ENCODE results near the gene PLEKHH3.
"Not testable (repeated sequence)": the region's sequence is repeated elsewhere in the genome, so short reads cannot be mapped to it uniquely, and the experiment has no call there.

PLEKHH3 gene

DNA sequence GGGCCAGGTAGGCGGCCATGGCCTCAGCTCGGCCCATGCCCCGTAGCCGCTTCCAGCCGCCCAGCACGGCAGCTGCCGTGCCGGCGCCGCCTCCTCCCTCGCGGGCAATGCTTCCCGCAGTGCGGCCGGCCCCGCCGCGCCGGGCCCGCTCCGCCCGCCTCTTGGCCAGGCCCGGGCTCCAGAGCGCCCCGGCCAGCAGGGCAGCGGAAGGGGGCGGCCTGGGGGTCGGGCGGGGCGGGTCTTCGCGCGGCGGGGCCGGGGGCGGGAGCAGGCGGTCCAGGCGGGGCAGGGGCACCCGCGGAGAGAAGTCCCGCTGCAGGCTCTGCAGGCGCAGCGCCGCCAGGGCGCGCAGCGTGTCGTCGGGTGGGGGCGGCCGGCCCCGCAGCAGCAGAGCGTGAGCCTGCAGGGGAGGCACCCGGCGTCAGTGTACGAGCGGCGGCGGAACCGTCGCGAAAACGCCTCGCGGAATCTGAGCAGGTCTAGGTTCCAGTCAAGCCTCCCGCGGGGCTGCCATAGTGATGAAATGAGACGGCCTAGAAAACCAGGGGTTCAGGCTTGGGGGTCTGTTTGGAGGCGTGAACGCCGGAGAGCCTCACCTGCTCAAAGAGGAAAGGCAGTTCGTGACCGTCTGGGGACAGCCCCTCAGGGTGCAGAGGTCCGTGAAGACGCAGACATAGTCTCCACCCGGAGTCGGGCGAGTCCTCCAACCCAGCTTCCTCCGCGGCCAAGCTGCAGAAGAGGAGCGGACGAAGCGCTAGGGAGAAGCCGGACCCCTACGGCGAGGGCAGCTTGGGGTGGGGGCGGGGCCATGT lies 6.6 kb downstream of the PLEKHH3 start:
- DNase-seq: no peak

DNA sequence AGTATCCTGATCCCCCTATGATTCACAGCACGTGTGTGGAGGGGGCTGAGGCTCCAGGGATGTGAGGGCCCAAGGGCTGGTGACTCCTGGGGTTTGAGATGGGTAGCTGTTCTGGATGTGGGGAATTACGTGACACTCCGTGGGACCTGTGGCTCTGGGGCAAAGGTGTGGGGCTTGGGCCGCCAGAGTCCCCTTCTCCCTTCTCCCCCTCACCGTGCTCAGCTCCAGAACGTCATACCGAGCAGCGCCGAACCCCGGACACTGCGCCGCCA lies 7.2 kb downstream of the PLEKHH3 start:
- no peak for DNase-seq

GRCh38 chr17:42667088-42667951 lies 9.5 kb downstream of the PLEKHH3 start:
- DNase-seq: no peak

DNA sequence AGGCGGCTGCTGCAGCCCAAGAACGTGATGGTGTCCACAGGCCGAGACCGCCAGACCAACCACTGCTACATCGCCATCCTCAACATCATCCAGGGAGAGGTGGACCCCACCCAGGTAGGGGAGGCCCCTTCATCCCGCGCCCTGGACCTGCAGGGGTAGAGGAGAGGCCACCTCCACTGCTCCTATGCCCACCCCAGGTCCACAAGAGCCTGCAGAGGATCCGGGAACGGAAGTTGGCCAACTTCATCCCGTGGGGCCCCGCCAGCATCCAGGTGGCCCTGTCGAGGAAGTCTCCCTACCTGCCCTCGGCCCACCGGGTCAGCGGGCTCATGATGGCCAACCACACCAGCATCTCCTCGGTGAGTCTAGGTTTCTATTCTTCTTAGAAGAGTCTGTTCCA lies 10.7 kb downstream of the PLEKHH3 start:
- DNase-seq: not testable (repeated sequence)

DNA sequence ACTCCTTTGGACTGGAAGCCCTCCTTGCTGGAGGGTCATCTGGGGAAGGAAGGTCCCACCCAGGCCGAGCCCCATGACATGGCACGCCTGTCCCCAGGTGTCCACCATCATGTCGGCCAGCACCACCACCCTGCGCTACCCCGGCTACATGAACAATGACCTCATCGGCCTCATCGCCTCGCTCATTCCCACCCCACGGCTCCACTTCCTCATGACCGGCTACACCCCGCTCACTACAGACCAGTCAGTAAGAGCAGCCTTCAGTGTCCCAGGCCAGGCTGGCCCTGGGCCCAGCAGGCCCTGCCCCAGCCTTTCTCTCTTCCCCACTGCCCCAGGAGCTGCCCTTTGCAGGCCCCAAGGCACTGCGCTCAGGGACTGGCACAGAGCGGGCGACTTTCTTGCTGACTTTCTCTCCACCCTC lies 11.2 kb downstream of the PLEKHH3 start:
- DNase-seq: no peak

DNA sequence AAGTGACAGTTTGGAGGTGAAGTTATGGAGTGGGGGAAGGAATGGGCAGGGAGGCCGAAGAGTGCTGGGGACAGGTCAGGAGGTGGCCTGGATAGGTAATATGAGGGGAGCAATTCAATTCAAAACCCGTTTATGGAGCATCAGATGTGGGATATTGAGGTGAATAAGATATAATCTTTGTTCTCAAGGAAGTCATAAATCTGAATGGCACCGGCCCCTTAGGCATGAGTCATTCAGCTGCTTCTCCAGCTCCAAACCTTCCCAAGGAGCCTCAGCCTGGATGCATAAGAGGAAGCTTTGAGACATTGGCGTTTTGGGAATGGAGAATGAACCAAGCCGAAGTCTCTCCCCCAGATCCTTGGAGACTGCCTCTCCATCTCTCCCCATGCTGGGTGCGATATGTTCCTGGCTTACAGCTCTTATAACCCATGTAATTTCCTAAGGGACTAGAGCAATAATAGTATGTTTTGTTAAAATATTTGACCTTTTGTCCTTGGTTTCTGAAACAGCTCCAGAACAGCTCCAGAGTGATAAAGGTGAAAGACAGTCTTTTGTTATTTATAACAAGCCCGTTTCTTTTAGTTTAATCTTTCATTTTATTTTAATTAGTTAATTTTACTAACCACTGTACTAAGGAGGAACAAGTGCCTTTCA lies 16.0 kb downstream of the PLEKHH3 start:
- no peak for DNase-seq

GRCh38 chr17:42659932-42660274 lies 16.9 kb downstream of the PLEKHH3 start:
- DNase-seq: not testable (repeated sequence)

GRCh38 chr17:42659079-42659931 lies 17.5 kb downstream of the PLEKHH3 start, which contains the start of gene TUBG2:
TSS of gene TUBG2 (plus strand) at chr17:42659284. CDS start at chr17:42659504, 220 bp downstream.
- DNase-seq: peak; percentile 63

DNA sequence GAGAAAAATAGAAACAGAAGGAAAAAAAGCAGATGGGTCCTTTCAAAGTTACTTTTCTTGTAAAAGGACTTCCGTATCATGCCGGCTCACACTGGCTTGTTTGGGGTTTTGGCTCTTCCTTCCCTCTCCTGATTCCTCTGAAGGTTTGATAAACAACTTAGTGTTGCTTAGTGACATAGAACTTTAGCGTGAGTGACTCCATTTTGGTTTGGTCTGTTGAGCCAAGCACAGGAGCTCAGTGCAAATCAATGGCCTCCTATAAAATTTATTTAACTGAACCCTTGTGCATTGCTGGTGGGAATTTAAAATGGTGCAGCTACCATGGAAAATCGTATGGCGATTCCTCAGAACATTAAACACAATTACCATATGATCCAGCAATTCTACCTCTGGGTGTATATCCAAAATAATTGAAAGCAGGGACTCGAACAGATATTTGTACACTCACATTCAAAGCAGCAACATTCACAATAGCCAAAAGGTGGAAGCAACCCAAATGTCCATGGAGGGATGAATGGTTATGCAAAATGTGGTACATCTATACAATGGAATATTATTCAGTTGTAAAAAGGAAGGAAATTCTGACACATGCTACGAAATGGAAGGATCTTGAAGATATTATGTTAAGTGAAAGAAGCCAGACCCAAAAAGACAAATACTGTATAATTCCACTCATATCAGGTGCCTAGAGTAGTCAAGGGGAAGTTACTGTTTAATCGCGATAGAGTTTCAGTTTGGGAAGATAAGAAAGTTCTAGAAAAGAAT lies 18.8 kb downstream of the PLEKHH3 start:
- no peak for DNase-seq

- no peak for DNase-seq
These were observed 21.3 kb downstream of the PLEKHH3 start for GRCh38 chr17:42655528-42655927.

GRCh38 chr17:42653179-42654124 lies 23.3 kb downstream of the PLEKHH3 start:
- DNase-seq: no peak

DNA sequence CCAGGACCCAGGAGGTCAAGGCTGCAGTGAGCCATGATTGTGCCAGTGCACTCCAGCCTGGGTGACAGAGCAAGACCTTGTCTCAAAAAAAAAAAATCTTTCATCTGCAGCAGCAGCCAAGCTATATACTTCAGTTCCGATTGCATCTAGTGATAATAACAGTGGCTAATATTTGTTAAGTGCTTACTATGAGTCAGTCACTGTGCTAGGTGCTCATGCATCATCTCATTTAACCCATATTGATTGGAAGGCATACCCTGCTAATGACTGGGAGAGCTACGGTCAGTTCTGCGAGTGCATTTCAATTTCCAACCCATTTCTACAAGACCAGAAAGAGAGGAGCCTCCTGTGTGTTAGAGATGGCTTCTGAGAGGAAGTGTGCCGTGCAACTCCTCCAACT lies 25.4 kb downstream of the PLEKHH3 start:
- no peak for DNase-seq

GRCh38 chr17:42647778-42648177 lies 29.0 kb downstream of the PLEKHH3 start:
- no peak for DNase-seq

DNA sequence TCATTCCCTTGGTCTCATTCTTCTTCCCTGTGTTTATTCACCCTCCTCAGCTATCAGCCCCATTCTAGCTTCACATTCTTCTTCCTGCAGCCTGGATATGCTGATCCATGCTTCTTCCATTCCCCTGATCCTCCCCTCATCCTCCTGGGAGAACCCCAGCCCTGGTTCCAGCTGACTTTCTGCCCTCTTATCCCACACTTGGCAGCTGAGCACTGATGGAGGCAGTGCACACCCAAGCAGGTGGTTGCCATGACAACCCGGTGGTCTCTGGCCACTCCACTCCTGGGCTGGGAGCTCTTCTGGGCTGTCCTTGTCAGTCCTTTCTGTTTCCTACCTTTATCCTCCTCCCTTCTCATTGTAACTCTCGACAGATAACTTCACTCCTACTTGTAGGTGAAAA lies 34.5 kb downstream of the PLEKHH3 start:
- DNase-seq: no peak

GRCh38 chr17:42640121-42640520 lies 36.7 kb downstream of the PLEKHH3 start:
- DNase-seq: no peak

- no peak for DNase-seq
These were observed 37.2 kb downstream of the PLEKHH3 start for GRCh38 chr17:42639525-42640113.

- DNase-seq: no peak
These were observed 43.8 kb downstream of the PLEKHH3 start for GRCh38 chr17:42632949-42633444.

- no peak for DNase-seq
These were observed 47.3 kb downstream of the PLEKHH3 start for GRCh38 chr17:42629411-42630009.

DNA sequence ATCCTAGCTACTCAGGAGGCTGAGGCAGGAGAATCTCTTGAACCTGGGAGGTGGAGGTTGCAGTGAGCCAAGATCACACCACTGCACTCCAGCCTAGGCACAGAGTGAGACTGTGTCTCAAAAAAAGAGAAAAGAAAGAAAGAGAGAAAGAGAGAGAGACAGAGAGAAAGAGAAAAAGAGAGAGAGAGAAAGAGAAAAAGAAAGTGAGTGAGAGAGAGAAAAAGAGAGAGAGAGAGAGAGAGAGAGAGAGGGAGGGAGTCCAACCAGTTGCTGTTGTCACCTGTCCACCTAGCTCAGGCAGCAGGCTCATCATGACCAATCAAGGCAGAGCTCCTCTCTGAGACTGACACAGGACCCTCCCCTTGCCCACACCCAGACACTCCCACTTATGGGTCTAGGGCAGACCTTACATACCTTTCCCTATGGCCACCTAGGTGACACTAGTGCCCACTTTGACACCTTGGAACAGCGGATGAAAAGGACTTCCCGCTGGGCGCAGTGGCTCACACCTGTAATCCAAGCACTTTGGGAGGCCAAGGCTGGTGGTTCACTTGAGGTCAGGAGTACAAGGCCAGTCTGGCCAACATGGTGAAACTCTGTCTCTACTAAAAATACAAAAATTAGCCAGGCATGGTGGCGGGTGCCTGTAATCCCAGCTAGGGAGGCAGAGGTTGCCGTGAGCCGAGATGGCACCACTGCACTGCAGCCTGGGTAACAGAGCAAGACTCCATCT lies 49.6 kb downstream of the PLEKHH3 start:
- not testable (repeated sequence) for DNase-seq

Measured in activated CD4-positive, alpha-beta T cell treated with anti-CD3 and anti-CD28 coated beads for 1 hour (primary cell).